ENCODE data around the gene SMYD1.

DNA sequence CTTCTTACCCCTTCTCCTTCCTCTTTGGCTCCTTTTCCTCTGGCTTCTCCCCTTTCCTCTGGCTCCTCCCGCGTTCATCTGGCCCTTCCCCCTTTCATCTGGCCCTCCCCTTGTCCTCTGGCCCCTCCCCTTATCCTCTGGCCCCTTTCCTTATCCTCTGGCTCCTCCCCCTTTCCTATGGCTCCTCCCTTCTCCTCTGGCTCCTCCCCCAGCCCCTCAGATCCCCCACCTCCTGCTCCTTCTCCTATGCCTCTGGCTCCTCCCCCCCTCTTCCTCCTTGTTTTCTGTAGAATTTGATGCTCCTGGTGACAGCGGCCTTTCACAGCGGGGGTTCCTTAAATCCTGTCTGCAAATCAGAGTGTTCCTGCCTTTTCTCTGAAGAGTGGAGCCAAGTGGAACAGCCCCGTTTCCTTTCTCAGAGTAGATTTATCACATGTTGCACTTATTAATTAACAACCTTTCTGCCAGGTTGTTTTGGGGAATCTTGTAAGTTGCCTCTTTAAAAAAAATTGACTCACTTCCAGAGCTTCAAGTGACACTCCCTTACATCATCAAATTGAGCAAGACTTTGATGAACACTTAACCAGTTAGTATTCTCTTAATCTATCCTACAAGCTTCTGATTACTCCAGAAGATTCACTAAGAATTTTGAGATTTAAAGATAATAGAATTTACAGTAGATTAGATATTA, 32.3 kb downstream of the SMYD1 start:
- no peak for TF ChIP-seq RAD21 (IDR thresholded peaks at IDR 0.05; ENCODE audit: low read depth)
- TF ChIP-seq, protein P1, sequence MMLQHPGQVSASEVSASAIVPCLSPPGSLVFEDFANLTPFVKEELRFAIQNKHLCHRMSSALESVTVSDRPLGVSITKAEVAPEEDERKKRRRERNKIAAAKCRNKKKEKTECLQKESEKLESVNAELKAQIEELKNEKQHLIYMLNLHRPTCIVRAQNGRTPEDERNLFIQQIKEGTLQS (IDR thresholded peaks at IDR 0.05) = no peak
- TF ChIP-seq CTCF (IDR thresholded peaks at IDR 0.05 in 2 of 3, conservative IDR thresholded peaks at IDR 0.05 in 1 of 3; ENCODE audit: borderline replicate concordance in 1 of 3, insufficient read depth in 1 of 3, low read depth in 2 of 3, low read length in 2 of 3) = no peak
- no peak for TF ChIP-seq YY1 (IDR thresholded peaks at IDR 0.05; ENCODE audit: extremely low read depth, insufficient replicate concordance, low read depth, low read length)
- TF ChIP-seq POLR2AphosphoS5 (IDR thresholded peaks at IDR 0.05; ENCODE audit: low read depth, low read length) = no peak

Data from HCT116 (cell line).